Measurements from ENCODE around the gene MINDY1.

DNA sequence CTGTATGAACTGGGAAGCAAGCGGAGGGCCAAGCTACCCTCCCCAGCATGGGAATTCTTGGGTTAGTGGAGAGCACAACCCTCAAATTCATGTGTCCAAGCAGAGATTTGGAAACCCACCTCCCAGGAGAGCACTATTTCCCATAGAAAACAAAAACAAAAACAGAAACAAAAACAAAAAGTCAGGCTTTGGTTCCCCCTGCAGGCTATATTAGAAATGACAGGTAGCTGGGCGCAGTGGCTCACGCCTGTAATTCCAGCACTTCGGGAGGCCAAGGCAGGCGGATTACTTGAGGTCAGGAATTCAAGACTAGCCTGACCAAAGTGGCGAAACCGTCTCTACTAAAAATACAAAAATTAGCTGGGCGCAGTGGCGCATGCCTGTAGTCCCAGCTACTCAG lies 10.8 kb downstream of the MINDY1 start:
- TF ChIP-seq, protein P1, sequence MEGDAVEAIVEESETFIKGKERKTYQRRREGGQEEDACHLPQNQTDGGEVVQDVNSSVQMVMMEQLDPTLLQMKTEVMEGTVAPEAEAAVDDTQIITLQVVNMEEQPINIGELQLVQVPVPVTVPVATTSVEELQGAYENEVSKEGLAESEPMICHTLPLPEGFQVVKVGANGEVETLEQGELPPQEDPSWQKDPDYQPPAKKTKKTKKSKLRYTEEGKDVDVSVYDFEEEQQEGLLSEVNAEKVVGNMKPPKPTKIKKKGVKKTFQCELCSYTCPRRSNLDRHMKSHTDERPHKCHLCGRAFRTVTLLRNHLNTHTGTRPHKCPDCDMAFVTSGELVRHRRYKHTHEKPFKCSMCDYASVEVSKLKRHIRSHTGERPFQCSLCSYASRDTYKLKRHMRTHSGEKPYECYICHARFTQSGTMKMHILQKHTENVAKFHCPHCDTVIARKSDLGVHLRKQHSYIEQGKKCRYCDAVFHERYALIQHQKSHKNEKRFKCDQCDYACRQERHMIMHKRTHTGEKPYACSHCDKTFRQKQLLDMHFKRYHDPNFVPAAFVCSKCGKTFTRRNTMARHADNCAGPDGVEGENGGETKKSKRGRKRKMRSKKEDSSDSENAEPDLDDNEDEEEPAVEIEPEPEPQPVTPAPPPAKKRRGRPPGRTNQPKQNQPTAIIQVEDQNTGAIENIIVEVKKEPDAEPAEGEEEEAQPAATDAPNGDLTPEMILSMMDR (IDR thresholded peaks at IDR 0.05; ENCODE audit: low read depth, low read length, poor library complexity, severe bottlenecking) = peak; percentile 73
- TF ChIP-seq EZH2phosphoT487 (IDR thresholded peaks at IDR 0.05; ENCODE audit: borderline replicate concordance, low read length) = no peak

Measured in DOHH2 (cell line).